Left ventricle myocardium inferior (tissue), 1 donor: Measurements from ENCODE around the gene DIAPH2. TPM values are rescaled to one million over a fixed set of nuclear protein-coding genes. Genes with fewer than 3 reads are reported as not detected.

ENCODE experiments used
- DNase-seq: peaks from one replicate; pipeline ENCODE4 v3.0.0-alpha.2; 2020
- H3K27ac ChIP-seq: fragments of 200-600 bp; replicated peaks from 2 replicates; pipeline ENCODE4 v1.8.0; 2021
- H3K27me3 ChIP-seq: fragments of 200-600 bp; 2 replicates; pipeline ENCODE4 v1.8.0; 2021; ENCODE audit warnings: low read depth
- H3K36me3 ChIP-seq: fragments of 200-600 bp; 2 replicates; pipeline ENCODE4 v1.8.0; 2021
- H3K4me1 ChIP-seq: fragments of 200-600 bp; 2 replicates; pipeline ENCODE4 v1.8.0; 2021
- H3K4me3 ChIP-seq: fragments of 200-600 bp; 2 replicates; pipeline ENCODE4 v1.8.0; 2021; ENCODE audit warnings: mild to moderate bottlenecking, moderate library complexity
- H3K9me3 ChIP-seq: fragments of 200-600 bp; replicated peaks from 2 replicates; pipeline ENCODE4 v1.8.0; 2021
- CTCF ChIP-seq: fragments of 200-600 bp; IDR thresholded peaks from 2 replicates; pipeline ENCODE4 v1.8.0; 2021; ENCODE audit warnings: antibody characterized with exemption, mild to moderate bottlenecking, borderline replicate concordance
- intact Hi-C: fragments of 100-400 bp; cut with micrococcal nuclease; formaldehyde crosslinking; loops from one replicate; pipeline ENCODE4 v1.11.0; 2022
- total RNA-seq: library from RNA; stranded (reverse); fragmentation: NEBNext Ultra II Directional; extraction: Animal tissue kit (Norgen Biotek cat#: 25700); gene quantifications from one replicate; pipeline ENCODE4 v1.2.1, GENCODE V29; 2021
- donor health status: DM: no; HTN: yes; CAD: no; lungs with severe emphysema.

Gene DIAPH2
- total RNA-seq, 1 donor from 2014 or later = 9.3 TPM

DNA sequence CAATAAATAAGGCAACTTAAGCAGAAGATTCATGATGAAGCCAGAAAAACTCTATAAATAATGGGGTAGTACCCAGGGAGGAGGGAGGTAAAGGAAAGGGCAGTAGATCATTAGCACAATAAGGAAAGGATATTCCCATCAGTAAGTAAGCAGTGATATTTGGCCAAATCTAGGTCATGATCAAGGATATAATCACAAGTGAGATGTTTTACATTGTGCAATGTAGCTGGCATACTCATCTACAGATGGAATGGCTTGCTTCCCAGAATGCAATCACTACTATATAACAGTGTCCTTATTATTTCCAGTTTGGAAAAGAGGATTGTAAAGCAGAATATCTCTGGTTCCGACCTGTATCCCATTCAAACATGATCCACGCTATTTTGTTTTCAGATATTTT is 682.5 kb downstream of the DIAPH2 start:
- Histone ChIP-seq H3K4me3 (no peak overlapping the region), H3K27ac (no peak overlapping the region), H3K9me3 (no peaks in the 10 kb centered on the region), H3K36me3 (no peaks in the 10 kb centered on the region), H3K4me1 (no peaks in the 10 kb centered on the region), H3K27me3 (no peaks in the 10 kb centered on the region)
- intact Hi-C loops = no loop called here
- TF ChIP-seq CTCF = no peak
- DNase-seq = no peak

GRCh38 chrX:97369947-97370346 is 685.3 kb downstream of the DIAPH2 start:
- H3K4me1 ChIP-seq = no peaks in the 10 kb centered on the region
- no peaks in the 10 kb centered on the region for H3K9me3 ChIP-seq
- no peak for DNase-seq
- H3K36me3 ChIP-seq = no peaks in the 10 kb centered on the region
- no peak overlapping the region for H3K4me3 ChIP-seq
- no peak overlapping the region for H3K27ac ChIP-seq
- no peaks in the 10 kb centered on the region for H3K27me3 ChIP-seq
- intact Hi-C loops = no loop called here
- no peak for TF ChIP-seq CTCF

DNA sequence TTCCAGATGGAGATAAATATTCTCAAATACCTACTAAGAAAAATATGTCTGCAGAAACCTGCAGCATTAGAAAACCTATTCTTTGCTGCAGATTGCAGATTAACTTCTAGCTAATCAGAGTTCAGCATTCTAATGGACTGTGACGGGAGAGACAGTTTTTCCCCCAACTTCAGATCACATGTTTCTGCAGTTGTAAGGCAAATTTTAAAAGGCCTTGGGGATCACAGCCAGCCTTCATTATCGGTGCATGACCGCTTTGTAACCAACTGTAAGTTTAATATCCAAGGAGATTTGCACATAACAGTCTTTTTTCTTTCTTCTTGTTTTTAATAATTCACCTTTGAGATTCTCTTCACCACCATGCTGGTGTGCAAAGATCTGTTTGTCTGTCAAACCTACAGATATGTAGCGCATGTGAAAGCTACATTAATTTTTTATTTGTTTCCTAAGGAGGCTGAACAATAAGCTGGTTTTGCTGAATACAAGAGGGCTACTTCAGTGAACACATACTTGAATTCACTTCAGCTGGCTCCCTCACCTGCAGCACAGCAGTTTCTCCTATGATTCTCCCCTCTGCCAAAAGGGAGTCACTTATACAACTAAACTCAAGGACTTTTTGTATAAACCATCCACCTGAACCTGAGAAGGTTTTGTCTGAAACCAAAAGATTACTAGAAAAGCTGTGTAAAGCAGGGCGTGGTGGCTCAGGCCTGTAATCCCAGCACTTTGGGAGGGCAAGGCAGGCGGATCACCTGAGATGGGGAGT is 687.5 kb downstream of the DIAPH2 start:
- TF ChIP-seq CTCF = no peak
- no peaks in the 10 kb centered on the region for H3K4me1 ChIP-seq
- no peak overlapping the region for H3K4me3 ChIP-seq
- intact Hi-C loops = no loop called here
- no peaks in the 10 kb centered on the region for H3K9me3 ChIP-seq
- H3K27ac ChIP-seq = no peak overlapping the region
- no peaks in the 10 kb centered on the region for H3K27me3 ChIP-seq
- no peaks in the 10 kb centered on the region for H3K36me3 ChIP-seq
- DNase-seq = no peak

DNA sequence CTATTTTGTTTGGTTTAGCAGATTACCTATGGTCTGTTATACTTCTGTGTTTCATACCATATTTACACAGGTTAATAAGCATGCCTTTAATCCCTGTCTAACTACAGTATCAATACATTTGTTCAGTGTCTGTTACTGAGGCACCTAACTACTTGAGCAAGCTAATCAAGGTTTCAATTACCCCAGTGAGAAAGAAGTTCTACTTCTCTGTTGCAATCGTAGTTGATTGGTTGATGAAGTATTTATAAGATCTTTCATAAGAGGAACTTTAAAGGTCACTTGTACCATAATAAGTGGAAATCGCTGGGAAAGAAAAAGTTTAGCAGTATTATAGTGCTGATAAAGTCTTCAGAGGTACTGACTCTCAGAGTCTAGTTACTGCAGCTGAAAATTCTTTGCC is 689.6 kb downstream of the DIAPH2 start:
- no peak for DNase-seq
- no peaks in the 10 kb centered on the region for H3K27me3 ChIP-seq
- no peak overlapping the region for H3K4me3 ChIP-seq
- no peaks in the 10 kb centered on the region for H3K4me1 ChIP-seq
- no peaks in the 10 kb centered on the region for H3K9me3 ChIP-seq
- no peak for TF ChIP-seq CTCF
- intact Hi-C loops = no loop called here
- no peak overlapping the region for H3K27ac ChIP-seq
- H3K36me3 ChIP-seq = no peaks in the 10 kb centered on the region

DNA sequence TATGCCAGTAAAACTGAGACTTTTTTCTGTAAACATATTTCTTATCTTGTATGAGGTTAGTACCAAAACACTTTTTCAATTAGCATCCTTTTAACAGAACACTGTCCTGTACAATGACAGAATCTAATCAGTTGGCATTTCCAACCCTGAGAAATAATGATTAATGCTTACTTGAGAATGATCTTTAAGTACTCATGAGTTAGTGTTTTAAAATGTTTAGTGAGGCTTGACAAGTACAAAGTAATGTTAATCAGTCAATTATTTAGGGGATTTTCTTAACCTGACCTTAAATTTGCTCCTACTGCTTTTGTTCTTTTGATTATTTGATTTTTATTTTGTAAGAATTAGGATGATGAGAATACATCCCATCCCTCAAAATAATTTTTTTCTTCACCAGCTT is 695.6 kb downstream of the DIAPH2 start:
- Histone ChIP-seq H3K9me3 (no peaks in the 10 kb centered on the region), H3K36me3 (no peaks in the 10 kb centered on the region)

More for the DNA sequence above, 695.6 kb downstream of the DIAPH2 start:
- no peak overlapping the region for H3K27ac ChIP-seq
- TF ChIP-seq CTCF = no peak
- no peak overlapping the region for H3K4me3 ChIP-seq
- H3K4me1 ChIP-seq = no peaks in the 10 kb centered on the region
- DNase-seq = no peak
- H3K27me3 ChIP-seq = no peaks in the 10 kb centered on the region
- intact Hi-C loops = no loop called here
